ENCODE data around the gene AUTS2.

DNA sequence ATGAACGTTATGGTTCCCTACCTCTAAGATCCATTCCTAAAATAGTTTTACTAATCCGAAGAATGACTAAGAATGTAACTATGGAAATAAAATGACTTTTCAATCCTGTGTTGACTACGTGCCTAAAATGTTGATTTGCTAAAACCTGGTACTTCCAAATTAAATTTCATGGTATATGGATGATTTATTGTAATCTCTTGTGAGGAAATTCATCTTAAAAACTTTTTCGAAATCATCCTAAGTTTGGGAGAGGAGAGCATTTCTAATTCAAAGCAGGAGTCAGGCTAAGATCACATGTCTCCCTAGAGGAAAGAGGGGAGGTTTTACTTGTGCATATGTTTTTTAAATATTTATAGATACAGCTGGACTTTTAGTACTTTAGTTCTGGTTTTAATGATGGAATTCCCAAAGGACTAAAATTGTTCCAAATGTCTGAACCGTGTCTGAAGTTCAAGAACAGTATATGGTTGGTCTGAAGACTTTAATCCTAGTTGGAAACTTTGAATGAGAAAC lies 483.9 kb downstream of the AUTS2 start:
- no peak for TF ChIP-seq TEAD4 (IDR thresholded peaks at IDR 0.05; ENCODE audit: low read depth, low read length)
- no peak for TF ChIP-seq POLR2A (IDR thresholded peaks at IDR 0.05; ENCODE audit: control extremely low read depth in 1 of 2, low read depth in 2 of 2, low read length in 2 of 2)
- no peak for TF ChIP-seq EGR1 (IDR thresholded peaks at IDR 0.05; ENCODE audit: borderline replicate concordance, low read depth, low read length)
- TF ChIP-seq JUND (IDR thresholded peaks at IDR 0.05; ENCODE audit: low read length), result no peak
- TF ChIP-seq, protein P1, sequence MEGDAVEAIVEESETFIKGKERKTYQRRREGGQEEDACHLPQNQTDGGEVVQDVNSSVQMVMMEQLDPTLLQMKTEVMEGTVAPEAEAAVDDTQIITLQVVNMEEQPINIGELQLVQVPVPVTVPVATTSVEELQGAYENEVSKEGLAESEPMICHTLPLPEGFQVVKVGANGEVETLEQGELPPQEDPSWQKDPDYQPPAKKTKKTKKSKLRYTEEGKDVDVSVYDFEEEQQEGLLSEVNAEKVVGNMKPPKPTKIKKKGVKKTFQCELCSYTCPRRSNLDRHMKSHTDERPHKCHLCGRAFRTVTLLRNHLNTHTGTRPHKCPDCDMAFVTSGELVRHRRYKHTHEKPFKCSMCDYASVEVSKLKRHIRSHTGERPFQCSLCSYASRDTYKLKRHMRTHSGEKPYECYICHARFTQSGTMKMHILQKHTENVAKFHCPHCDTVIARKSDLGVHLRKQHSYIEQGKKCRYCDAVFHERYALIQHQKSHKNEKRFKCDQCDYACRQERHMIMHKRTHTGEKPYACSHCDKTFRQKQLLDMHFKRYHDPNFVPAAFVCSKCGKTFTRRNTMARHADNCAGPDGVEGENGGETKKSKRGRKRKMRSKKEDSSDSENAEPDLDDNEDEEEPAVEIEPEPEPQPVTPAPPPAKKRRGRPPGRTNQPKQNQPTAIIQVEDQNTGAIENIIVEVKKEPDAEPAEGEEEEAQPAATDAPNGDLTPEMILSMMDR (IDR thresholded peaks at IDR 0.05; ENCODE audit: control extremely low read depth in 1 of 3, insufficient read depth in 1 of 3, low read depth in 1 of 3, low read length in 3 of 3), result no peak
- no peak for TF ChIP-seq EZH2 (IDR thresholded peaks at IDR 0.05; ENCODE audit: low read depth, low read length, severe bottlenecking)
- TF ChIP-seq RNF2 (IDR thresholded peaks at IDR 0.05; ENCODE audit: borderline replicate concordance, low read depth, low read length, missing control alignments, poor library complexity, severe bottlenecking), result no peak
- no peak for TF ChIP-seq GABPA (IDR thresholded peaks at IDR 0.05; ENCODE audit: borderline replicate concordance, insufficient read depth, low read length)
- TF ChIP-seq CBX5 (IDR thresholded peaks at IDR 0.05; ENCODE audit: low read depth, low read length), result no peak
- no peak for TF ChIP-seq RAD21 (IDR thresholded peaks at IDR 0.05 in 1 of 2, conservative IDR thresholded peaks at IDR 0.05 in 1 of 2; ENCODE audit: low read depth in 2 of 2, low read length in 2 of 2)
- no peak for TF ChIP-seq ZNF274 (IDR thresholded peaks at IDR 0.05; ENCODE audit: borderline replicate concordance, extremely low read depth, low read length)
- no peak for TF ChIP-seq CHD2 (IDR thresholded peaks at IDR 0.05; ENCODE audit: low read length)
